IMR-90 (cell line): ENCODE data around the gene TLL1.

Experiments used
- CEBPB ChIP-seq: IDR thresholded peaks from 2 replicates; pipeline ENCODE4 v1.6.1; 2012; ENCODE audit warnings: low read depth, low read length, improper control_type of control experiment
- CHD1 ChIP-seq: IDR thresholded peaks from 2 replicates; pipeline ENCODE4 v1.6.1; 2012; ENCODE audit warnings: low read depth, low read length, improper control_type of control experiment
- CTCF ChIP-seq: conservative IDR thresholded peaks from 2 replicates; pipeline ENCODE4 v1.5.1; 2012; ENCODE audit warnings: mild to moderate bottlenecking, low read depth, low read length, improper control_type of control experiment
- MXI1 ChIP-seq: IDR thresholded peaks from 2 replicates; pipeline ENCODE4 v1.6.1; 2012; ENCODE audit warnings: low read depth, mild to moderate bottlenecking, low read length, moderate library complexity, borderline replicate concordance
- POLR2A ChIP-seq: IDR thresholded peaks from 2 replicates; pipeline ENCODE4 v1.6.1; 2012; ENCODE audit warnings: mild to moderate bottlenecking, low read depth, low read length
- RAD21 ChIP-seq: IDR thresholded peaks from 2 replicates; pipeline ENCODE4 v1.6.1; 2012; ENCODE audit warnings: low read length, improper control_type of control experiment
- RCOR1 ChIP-seq: IDR thresholded peaks from 2 replicates; pipeline ENCODE4 v1.6.1; 2012; ENCODE audit warnings: mild to moderate bottlenecking, low read length, improper control_type of control experiment; ENCODE audit not compliant: insufficient replicate concordance
- RFX5 ChIP-seq: IDR thresholded peaks from 2 replicates; pipeline ENCODE4 v1.8.0; 2012; ENCODE audit warnings: low read depth, mild to moderate bottlenecking, low read length, moderate library complexity
- SMC3 ChIP-seq: fragments of 150-350 bp; IDR thresholded peaks from 2 replicates; pipeline ENCODE4 v1.6.1; 2016; ENCODE audit warnings: low read depth, mild to moderate bottlenecking, antibody characterized with exemption, low read length, moderate library complexity
- TF ChIP-seq, protein P1 (sequence below): fragments of 150-350 bp; IDR thresholded peaks from 2 replicates; pipeline ENCODE4 v1.6.1; 2016; ENCODE audit warnings: low read depth, mild to moderate bottlenecking, low read length, moderate library complexity, borderline replicate concordance
- TF ChIP-seq, protein P2 (sequence below): fragments of 150-350 bp; IDR thresholded peaks from 2 replicates; pipeline ENCODE4 v1.6.1; 2017; ENCODE audit warnings: mild to moderate bottlenecking, antibody characterized with exemption, low read length, low read depth

- TF ChIP-seq CTCF: no peak
- TF ChIP-seq POLR2A: no peak
- TF ChIP-seq MXI1: no peak
- no peak for TF ChIP-seq SMC3
- TF ChIP-seq CEBPB: no peak
- no peak for TF ChIP-seq RFX5
- no peak for TF ChIP-seq CHD1
- no peak for TF ChIP-seq RAD21
- no peak for TF ChIP-seq RCOR1
- TF ChIP-seq, protein P1, sequence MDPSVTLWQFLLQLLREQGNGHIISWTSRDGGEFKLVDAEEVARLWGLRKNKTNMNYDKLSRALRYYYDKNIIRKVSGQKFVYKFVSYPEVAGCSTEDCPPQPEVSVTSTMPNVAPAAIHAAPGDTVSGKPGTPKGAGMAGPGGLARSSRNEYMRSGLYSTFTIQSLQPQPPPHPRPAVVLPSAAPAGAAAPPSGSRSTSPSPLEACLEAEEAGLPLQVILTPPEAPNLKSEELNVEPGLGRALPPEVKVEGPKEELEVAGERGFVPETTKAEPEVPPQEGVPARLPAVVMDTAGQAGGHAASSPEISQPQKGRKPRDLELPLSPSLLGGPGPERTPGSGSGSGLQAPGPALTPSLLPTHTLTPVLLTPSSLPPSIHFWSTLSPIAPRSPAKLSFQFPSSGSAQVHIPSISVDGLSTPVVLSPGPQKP: no peak
- TF ChIP-seq, protein P2, sequence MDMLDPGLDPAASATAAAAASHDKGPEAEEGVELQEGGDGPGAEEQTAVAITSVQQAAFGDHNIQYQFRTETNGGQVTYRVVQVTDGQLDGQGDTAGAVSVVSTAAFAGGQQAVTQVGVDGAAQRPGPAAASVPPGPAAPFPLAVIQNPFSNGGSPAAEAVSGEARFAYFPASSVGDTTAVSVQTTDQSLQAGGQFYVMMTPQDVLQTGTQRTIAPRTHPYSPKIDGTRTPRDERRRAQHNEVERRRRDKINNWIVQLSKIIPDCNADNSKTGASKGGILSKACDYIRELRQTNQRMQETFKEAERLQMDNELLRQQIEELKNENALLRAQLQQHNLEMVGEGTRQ: no peak
Measured at GRCh38 chr4:165873298-165874071, 448 bp downstream of the TLL1 start.
